Activated T-helper 1 cell treated with anti-CD3 and anti-CD28 coated beads, Interleukin-2, amount 50 U/mL, for 16 hours (primary cell): Measurements from ENCODE around the gene ASTN1.

Experiments used
- DNase-seq, 2 donors: peaks; one replicate each; pipeline ENCODE4 v3.0.0-alpha.2; 2020; ENCODE audit warnings: low read depth in 1 of 2, low spot score in 1 of 2

The ASTN1 gene

DNA sequence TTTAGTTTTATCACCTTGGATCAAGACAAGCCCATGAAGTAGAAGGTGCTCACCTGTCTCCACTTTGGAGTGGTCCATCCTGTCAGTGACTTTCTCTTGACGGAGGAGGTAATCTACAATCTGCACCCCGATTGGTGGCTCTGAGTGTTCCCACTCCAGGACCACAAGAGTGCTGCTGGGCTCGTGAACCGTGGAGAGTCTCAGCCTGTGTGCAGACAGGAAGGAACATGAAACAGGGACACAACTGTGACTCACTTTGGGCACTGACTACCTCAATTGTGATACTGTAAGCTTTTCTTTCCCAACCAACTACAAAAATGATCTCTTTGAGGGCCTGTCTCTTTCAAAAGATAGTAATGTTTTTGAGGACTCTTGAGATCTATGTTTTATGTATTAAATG is 280.2 kb downstream of the ASTN1 start:
- DNase-seq: no peak

DNA sequence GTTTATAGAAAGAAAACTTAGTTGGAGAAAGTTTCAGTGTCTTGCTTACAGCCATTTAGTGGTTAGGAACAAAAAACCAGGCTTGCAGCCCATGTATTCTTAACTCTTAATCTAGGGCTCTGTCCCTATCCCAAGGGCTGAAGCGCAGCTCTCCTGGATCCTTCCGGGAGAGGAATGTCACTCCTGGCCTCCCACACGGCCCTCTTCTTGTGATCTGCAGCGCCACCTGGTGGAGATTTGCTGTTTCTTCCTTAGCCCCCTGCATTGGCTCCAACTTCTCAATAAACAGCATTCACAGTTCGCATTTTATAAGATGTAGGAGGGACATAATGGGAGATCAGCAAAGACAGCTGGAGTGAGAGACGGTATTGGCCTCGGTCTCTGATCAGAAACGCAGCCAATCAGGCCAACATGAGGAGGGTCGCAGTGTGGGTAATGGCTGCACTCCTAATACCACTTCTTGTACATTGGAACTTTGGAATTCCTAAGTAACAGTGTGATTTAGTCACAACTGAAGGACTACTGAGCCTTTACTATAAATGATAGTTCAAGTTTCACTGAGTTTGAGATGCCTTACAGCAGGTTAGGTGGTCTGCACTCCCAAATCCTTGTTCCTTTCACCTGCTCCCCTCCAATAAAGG is 283.4 kb downstream of the ASTN1 start:
- no peak for DNase-seq

DNA sequence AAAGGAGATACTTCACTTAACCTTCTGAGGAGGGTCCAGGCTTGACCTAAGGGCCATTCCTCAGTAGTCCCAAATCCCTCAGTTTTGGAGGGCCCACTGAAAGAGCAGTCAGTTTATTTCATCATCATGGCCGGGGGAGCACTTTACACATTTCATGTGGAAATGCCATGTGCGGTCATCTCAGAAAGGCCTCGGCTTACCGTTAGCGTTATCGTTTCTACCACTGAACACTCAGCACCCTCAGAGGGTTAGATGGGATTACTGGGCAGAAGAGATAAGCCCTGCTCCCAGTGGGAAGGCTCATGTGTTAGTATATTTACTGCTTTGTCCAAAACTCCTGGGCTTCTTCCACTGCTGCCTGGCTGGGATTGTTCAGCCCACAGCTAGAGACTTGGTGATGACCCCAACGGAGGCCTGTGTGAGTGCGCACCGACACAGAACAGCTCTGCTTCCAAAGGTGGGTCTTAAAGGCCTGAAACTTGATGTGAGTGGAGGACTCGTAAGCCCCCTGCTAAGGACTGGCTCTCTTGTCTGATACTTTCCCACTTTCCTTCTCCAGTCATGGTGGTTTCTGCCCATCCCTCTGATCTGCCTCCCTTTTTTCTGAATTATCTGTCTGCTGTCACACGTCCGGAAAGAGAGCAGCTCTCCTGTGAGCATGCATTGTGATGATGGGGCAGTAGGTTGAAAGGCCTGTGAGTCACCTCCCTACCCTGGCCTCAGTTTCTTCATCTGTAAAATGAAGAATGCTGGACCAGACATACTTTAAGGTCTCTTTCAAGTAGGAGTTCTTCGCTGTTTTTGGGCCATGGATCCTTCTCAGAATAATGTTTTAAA is 284.5 kb downstream of the ASTN1 start:
- DNase-seq: no peak

DNA sequence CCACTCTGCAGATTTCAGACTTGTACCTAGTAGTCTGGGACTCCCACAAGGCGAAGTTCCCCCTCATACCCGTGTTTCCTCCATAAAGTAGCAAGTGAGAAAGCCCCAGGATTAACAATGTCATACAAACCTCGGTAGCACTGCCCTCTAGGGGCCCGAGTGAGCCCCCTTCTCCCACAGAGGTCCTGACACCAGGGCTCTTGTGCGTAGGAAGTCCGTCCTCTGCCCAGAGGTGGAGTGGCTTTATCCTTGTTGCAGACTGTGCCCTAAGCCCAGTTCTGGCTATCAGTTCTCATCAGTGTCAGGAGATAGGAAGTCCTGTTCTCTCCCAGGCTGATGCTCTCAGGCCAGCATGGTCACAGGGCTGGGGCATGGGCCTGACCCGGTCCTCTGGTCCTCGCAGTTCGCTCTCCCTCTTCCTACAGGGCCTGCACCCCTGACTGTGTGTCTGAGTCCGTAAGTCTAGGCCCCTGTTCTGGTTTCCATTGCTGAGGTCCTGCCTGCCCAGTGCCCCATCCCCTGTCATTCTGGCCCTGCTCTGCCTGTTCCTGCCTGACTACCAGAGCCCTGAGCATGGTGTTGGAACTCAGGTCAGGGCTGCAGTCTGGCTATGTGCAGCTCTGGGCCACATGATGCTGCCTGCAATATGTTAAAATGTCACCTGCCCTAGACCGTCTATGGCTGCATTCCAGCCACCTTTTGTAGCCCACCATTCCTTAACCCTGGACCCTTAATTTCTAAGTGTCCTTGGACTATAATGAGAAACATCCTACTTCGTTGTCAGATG is 285.6 kb downstream of the ASTN1 start:
- DNase-seq: no peak

DNA sequence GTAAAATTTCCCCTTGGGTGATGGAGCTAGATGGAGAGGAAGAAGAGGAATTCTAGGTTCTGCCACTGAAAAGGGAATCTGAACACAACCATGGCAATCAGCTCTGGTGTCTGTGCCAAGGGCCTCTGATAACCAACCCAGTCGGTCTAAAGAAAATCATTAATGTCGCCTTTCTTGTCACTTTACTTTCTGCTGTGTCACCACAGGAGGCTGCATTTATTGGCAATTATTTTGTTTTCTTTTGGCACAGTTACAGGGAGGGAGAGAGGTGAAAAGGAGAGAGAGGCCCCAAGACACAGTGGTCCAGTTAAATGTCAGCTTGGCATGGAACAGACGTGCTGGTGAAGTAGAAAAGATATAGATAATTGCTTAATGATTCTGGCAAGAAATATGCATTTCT is 287.0 kb downstream of the ASTN1 start:
- DNase-seq: no peak

DNA sequence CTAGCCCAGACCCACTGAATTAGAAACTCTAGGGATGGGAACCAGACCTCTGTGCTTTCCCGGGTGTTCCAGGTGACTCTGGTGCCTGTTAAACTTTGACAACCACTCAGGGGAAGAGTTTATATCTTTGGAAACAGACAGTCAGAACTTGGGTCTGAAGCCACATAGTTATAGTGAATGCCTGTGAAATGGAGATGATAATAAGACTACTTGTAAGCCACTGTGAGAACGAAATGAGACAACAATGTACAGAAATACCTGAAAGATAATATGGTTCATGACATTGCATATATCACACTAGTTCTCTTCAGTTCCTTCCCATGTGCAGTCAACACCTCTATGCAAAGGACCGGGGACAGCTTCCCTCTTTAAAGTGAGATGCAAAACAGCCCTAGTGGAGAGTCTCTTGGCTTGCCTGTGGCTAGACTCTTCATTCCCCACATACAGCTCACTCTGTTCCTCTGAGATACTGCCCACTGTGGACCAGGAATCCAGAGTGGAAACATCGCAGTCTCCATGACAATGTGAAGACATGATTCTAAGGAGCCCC is 287.5 kb downstream of the ASTN1 start:
- no peak for DNase-seq

DNA sequence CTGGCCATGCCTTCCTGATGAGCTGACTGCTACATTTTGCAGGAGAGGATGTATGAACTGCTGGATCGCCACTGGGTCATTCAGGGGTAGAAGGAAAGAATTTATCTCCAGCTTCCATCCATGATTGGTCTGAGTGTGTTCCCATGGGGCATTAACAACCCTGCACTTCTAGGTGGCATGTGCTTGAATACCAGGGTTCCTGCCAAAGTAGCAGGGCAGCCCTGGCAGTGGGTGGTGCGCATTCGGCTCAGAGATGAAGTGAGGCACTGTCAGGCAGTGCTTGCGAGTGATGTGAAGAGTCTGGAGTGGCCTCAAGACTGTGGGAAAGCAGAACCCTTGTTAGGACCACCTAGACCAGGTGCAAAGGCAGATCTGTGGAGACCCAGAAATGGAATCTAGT is 294.9 kb downstream of the ASTN1 start:
- DNase-seq: no peak

DNA sequence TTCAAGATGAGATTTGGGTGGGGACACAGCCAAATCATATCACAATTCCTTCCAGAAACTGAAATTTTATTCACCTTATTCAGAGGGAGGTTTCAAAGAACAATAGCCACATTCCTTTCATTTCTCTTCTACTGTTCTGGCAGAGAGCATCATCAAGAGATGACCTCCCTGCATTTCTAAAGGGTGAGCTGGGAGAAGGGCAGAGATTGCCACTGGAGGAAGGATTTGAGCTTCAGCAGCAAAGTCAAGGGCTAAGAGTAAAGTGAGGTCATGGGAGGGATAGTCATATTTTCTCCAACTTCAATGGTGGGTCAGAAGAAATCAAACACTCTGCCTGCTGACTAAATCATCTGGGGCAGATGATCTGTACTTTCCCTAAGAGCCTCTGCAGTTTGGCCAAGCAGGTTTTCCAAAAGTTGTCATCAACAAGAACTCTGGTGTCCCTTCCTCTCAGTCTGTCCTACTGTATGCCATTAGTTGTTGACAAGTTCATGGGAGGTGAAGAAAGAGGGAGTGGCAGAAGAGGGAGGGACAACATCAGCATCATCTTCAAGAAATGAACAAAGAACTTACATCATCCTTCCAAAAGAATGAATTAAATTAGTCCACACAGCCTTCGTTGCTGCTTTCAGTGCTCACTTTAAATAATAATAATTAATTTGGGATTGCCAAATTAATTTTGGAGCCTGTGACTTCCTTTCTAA is 298.3 kb downstream of the ASTN1 start:
- DNase-seq: no peak

DNA sequence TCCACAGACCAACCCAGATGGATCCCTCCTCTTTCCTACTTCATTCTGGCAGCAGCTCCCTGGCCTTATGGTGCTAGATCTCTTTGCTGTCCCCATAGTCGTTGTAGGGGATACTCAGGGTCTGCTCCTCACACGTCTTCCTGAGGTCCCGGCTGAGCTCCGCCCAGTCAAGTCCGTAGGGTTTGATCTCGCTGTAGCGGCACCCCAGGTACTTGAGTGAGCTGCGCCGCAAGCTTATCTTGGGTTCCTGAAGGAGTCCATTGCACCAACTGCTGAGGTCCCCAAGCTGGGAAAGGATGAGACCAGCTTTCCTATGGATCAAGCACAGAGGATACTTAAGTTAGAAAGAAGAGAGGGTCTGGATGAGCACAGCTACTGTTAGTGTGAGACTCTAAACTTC is 300.3 kb downstream of the ASTN1 start:
- no peak for DNase-seq

DNA sequence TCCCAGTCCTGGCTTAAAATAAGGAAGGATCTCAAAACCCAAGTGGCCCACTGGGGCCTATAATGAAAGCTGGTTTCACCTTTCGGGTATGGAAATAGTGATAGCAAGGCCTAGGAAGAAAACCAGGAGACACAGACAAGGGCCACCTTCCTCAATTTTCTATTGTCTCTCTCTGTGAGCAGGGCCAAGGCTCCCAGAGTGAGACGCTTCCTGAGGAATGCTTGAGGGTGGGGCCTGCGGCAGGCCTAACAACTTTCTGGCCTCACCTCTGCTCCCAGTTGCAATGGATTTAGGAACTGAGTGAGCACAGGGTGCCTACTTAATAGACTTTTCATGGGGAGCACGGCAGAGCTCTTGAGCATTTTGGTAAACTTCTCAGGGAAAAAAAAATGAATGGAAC is 300.9 kb downstream of the ASTN1 start:
- DNase-seq: no peak

DNA sequence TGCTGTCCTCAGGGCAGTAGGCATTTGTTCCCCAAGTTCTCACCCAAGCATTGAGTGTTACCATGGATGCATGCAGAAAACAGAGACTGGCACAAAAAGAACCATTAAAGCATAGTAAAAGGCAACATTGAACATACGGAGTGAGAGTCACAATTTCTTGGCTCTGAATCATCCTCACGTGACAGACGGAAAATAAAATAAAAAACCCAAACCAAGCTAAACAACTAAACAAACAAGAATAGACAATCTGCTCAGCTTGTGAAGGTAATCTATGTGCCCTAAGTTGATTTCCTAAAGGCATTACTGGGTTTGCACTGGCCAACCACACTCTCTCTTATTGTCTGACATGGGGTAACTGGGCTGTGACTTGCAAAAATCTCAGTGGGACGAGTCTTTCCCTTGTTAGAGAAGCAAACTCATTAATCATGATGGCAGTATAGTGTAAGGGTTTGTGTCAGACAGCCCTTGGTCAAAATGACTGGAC is 306.0 kb downstream of the ASTN1 start:
- no peak for DNase-seq

DNA sequence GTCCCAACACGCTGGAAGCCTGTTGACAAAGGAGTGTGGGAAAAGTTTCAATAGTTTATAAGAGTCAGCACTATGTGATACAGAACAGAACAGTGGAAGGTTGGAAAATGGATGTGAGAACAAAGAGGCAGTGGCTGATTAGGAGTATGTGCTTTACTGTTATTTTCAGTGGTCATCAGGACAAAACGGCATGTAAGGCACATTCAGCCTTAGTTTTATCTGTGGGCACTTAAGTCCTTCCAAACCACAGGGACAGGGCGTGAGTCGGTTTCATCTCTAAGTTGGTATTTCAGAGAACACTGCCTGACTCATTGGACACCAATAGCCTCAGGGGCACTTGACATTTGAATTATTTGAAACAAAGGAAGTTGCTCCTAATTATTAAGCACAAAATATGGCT is 306.9 kb downstream of the ASTN1 start:
- DNase-seq: no peak

DNA sequence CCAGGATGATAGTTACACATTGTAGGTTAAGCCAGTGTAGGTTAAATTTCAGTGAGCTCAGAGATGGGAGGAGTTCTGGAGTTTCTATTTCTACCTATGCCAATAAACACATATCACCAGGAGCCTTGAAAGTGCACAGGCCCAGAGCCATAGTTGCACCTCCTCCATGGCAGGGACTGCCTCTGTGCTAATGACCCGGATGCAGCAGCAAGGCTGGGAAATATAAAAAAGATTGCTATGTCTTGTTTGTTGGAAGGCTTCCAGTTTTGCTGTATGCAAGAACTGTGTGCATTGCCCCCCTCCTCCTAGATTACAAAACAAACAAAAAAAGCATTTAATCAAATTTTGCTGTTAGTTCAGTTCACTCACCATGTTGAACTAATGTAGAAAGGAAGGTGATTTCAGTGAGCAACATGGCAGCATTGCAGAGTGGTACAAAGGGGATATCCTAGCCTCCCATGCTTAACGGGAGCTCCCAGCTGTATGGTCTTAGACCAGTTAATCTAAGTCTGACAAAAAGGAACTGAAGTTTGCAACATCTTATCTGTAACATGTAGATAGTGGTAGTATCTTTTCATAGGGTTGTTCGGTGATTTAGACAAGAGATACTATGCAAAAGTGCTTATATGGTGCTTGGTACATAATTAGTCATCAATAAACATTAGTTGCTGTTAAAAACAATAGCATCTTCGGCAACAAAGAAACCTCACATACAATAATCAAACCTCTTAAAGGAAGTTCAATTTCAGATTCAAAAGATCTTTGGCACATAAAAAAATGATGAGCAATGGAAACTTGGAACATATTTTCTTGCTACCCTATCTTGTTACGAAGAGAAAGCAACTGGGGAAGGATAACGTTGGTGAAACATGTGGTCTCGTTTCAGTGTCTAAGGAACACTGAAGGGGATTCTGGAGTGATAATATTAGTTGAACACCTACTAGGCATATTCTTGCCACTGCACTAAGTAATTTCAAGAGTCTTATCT is 309.5 kb downstream of the ASTN1 start:
- no peak for DNase-seq

DNA sequence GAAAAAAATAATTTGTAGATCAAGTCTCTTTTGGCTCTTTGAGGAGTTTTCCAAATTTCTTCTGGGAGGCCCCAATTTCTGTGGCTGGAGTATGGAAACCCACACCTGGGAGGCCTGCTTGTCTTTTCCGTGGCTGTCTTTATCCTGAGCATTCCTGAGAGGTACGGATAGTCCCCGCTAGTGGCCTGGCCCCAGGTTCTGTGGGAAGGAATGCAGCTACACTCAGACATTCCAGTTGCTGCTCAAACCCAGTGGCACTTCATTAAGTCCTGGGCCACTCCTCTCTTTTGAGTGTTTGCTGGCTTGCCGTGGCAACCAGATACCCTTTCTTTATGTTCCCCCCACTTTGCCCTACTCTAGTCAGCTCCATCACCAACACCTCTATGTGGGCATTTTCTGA is 310.4 kb downstream of the ASTN1 start:
- no peak for DNase-seq

DNA sequence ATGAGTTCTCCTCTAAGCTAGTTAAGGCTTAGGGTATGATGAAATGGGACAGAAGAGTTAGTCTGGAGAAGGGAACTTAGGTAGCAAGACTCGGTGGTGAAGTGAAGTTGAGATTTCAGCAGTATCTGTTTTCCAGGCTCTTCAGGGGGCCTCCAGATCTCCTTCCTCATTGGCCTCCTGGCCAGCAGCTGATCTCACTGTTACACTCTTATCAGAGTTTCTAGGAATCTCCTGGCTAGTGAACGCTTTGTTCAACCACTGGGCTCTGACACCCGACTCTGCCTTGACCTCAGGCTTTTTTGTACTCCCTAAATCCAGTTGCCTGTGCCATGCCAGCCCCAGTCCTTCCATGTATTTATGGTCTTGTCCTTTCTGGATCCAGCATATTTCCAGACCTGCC is 311.0 kb downstream of the ASTN1 start:
- DNase-seq: no peak

DNA sequence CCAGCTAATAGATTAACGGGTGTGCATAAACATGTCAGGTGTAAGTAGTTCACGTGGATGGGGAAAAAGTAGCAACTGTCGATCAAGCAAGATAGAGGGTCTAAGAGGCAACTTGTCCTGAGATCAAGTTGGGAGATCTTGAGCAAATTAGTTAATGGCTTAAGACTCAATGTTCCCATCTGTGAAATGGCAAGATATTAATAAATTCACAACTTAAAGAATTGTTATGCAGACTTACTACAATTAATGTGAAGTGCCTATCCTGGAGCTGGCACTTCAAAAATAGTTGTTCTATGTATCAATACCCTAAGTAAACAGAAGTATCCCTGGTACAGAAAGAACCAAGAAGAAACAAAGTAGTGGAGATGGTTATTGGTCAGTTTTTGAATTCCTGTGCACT is 312.4 kb downstream of the ASTN1 start:
- DNase-seq: no peak

DNA sequence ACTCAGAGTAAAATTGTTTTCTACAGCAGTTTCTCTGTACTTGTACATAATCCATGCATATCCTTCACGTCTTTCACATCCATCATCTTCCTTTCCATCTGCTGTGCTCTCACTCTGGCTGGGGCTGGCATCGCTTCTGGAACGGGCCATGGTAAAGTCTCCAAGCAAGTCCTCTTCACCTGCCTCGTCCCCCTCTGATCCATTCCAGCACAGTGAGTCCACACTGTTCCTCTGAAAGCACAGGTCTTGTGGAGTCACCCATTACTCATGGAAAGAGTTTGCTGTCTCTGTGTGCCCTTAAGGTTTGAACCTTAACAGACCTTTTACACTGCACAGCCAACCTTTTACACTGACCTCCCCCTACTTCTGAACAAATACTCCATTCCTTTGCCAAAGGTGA is 313.6 kb downstream of the ASTN1 start:
- no peak for DNase-seq

DNA sequence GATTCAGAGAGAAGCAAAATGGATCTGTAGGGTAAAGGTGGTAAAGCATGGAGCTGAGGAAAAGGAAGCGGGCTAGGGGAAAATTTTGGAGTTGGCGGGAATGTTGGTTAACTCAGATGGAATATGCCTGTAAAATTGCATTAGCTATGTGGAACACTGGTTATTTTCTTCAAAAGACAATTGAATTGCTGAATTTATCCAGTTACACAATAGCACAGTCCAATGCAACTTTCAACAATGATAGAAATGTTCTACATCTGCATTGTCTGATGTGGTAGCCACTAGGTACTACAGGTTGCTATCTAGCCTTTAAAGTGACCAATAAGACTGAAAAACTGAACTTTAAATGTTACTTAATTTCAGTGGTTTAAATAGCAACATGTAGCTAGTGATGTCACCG is 315.2 kb downstream of the ASTN1 start:
- no peak for DNase-seq

DNA sequence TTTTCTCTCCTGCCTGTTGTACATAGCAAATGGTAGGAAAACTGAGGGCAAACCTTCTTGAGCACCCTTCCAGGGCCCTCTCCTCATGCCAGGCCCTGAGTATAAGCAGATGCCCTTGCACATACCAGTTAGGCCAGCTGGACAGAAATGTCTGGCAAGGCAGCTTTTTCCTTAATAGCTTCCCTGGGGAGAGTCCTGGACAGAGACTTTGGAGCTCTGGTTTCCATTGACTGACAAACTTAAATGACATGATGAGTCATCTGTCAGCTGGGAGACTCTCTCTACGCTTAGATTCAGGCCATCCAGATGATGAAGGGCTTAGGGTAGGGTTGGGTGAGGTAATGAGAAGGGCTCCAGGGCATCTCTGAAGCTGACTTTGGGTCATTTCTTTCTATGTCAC is 317.5 kb downstream of the ASTN1 start:
- no peak for DNase-seq
